ENCODE data around the gene ULK4. TPM values are rescaled to one million over a fixed set of nuclear protein-coding genes. Genes with fewer than 3 reads are reported as not detected.
"Not testable (repeated sequence)": the region's sequence is repeated elsewhere in the genome, so short reads cannot be mapped to it uniquely, and the experiment has no call there.

The ULK4 gene
- total RNA-seq, 4 donors from 2014 or later: 15.8 to 20.6 (median 16.3) TPM

DNA sequence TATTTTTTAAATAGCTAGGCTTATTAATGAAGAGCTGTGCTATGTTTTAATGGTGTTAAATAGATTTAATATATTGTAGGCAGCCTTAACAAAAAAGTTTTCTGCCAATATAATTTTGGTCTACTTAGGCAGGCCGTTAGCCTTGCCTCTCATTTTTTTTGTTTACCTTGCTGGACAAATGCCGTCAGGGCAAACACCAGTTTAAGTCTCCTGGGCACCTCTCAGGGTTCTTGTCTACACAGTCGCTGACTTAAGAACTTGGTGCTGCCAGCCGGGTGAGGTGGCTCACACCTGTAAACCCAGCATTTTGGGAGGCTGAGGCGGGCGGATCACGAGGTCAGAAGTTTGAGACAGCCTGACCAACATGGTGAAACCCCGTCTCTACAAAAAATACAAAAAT lies 153.3 kb downstream of the ULK4 start:
- TF ChIP-seq, protein P1, sequence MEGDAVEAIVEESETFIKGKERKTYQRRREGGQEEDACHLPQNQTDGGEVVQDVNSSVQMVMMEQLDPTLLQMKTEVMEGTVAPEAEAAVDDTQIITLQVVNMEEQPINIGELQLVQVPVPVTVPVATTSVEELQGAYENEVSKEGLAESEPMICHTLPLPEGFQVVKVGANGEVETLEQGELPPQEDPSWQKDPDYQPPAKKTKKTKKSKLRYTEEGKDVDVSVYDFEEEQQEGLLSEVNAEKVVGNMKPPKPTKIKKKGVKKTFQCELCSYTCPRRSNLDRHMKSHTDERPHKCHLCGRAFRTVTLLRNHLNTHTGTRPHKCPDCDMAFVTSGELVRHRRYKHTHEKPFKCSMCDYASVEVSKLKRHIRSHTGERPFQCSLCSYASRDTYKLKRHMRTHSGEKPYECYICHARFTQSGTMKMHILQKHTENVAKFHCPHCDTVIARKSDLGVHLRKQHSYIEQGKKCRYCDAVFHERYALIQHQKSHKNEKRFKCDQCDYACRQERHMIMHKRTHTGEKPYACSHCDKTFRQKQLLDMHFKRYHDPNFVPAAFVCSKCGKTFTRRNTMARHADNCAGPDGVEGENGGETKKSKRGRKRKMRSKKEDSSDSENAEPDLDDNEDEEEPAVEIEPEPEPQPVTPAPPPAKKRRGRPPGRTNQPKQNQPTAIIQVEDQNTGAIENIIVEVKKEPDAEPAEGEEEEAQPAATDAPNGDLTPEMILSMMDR (IDR thresholded peaks at IDR 0.05): no peak
- DNase-seq (ENCODE audit: low spot score) (no peak), ATAC-seq (ENCODE audit: low FRiP score) (no peak)

DNA sequence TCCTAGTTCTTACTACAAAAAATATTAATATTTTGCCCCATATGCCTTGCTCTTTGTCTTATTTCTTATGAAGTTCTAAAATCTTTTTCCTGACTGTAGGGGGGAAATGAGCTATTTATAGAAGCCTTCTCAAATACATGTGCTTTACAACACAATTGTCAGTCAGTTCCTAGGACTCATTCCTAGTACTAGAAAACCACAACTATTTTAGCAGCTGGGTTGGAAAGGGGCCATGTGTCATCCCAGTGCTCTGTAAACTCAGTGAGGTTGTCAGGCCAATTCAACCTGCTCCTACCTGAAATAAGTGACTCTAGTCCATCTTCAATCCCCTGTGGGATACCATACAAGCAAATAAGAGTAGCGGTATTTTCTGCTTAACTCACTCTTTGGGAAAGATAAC lies 153.8 kb downstream of the ULK4 start:
- DNase-seq (ENCODE audit: low spot score): no peak
- no peak for ATAC-seq (ENCODE audit: low FRiP score)
- TF ChIP-seq, protein P1 (IDR thresholded peaks at IDR 0.05): no peak

DNA sequence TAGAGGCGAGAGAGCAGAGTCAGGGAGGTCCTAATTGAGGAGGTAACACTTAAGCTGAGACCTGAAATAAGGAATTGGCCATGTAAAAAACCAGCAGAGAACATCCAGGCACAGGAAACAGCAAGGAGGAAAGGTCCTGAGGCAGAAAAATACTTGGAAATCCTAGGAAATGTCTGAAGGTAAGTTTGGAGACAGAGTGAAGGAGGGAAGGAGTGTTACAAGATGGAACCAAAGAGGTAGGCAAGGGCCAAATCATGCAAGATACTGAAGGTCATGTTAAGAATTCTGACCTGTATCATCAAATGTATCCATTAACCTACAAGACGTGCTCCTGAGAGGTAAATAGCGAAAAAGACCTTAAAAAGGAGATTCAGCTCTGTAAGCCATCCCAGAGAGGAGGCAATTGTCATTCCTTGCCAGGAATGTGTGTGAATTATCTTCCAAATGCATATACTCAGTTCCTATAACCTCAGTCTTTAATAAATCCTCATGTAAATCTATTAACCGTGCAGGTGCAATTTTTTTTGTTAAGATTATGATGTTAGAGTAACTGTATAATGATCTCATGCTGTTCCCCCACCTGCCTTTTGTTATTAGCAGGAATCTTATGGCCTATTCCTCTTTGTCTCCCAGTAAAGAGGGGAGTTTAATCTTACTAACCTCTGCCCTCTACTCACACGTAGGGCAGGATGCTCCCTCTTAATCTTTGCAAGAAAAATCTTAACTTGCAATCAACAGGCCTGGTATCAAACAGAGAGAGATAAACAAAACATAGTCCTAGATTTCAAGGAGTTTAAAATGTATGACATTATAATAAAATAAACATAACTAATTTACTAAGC lies 166.9 kb downstream of the ULK4 start:
- no peak for ATAC-seq (ENCODE audit: low FRiP score)
- TF ChIP-seq, protein P1 (IDR thresholded peaks at IDR 0.05): no peak
- no peak for DNase-seq (ENCODE audit: low spot score)

DNA sequence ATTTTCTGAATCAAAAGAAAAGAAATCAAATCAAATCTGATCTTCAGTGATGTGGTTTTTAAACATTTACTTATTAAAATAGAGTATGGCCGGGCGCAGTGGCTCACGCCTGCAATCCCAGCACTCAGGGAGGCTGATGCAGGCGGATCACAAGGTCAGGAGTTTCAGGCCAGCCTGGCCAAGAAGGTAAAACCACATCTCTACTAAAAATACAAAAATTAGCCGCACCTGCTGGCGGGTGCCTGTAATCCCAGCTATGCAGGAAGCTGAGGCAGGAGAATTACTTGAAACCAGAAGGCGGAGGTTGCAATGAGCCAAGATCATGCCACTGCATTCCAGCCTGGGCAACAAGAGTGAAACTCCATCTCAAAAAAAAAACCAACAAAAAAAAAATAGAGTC lies 169.1 kb downstream of the ULK4 start:
- DNase-seq (ENCODE audit: low spot score): no peak
- TF ChIP-seq, protein P1 (IDR thresholded peaks at IDR 0.05): no peak
- no peak for ATAC-seq (ENCODE audit: low FRiP score)

DNA sequence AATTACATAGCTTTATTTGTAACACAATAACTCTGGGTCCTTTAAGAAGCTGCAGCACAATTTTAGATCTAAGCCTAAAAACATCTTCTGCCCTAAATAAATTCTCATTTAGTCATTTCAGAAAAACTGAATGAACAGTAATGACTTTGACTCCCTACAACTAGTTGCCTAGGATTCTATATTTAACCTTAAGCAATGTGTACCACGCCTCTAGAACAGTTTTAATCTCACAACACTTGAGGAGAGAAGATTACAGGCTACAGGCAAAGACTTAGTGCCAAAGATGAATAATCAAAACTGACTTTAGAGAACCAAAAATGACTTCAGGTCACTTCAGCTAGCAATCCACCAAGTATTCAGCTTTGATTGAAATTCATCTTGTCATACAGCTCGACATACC lies 192.8 kb downstream of the ULK4 start:
- ATAC-seq (ENCODE audit: low FRiP score) (no peak), DNase-seq (ENCODE audit: low spot score) (no peak)
- TF ChIP-seq, protein P1 (IDR thresholded peaks at IDR 0.05): no peak

DNA sequence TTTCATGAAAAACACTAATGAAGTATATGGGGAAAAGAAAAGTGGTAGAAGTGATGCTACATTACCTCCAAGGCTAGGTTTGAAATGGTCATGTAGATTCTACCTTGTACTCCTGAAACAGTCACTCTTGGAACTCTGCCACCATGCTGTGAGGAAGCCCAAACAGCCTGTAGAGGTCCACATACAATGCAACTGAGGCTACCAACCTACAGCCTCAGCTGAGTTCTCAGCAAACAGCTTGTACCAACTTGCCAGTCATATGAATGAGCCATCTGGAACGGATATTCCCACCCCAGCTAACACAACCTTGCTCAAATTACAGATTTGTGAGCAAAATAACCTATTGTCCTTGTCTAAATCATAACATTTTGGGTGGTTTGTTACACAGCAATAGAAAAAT lies 193.5 kb downstream of the ULK4 start:
- DNase-seq (ENCODE audit: low spot score) (no peak), ATAC-seq (ENCODE audit: low FRiP score) (no peak)
- TF ChIP-seq, protein P1 (IDR thresholded peaks at IDR 0.05): no peak

DNA sequence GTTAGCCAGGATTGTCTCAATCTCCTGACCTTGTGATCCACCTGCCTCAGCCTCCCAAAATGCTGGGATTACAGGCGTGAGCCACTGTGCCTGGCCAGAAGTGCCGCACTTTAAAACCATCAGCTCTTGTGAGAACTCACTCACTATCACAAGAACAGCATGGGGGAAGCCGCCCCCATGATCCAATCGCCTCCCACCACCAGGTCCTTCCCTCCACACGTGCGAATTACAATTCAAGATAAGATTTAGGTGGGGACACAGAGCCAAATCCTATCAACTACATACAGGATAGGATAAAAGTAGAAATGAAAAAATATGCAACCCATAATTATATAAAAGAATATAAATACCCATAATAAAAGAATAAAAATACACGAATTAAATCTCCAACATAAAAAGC lies 199.0 kb downstream of the ULK4 start:
- not testable (repeated sequence) for ATAC-seq (ENCODE audit: low FRiP score); DNase-seq (ENCODE audit: low spot score)

Measured in omental fat pad (tissue), 4 donors.